Kidney capillary endothelial cell (primary cell): ENCODE measurements around the gene GATA3.

ENCODE experiments used
- DNase-seq: peaks from one replicate; pipeline ENCODE4 v3.0.0-alpha.2; 2018; ENCODE audit warnings: low spot score

GATA3 gene

GRCh38 chr10:8051109-8051821 is 3.2 kb upstream of the GATA3 start:
- no peak for DNase-seq

- DNase-seq = no peak
Measured at GRCh38 chr10:8051851-8052257, 2.6 kb upstream of the GATA3 start.

GRCh38 chr10:8052341-8052955 is 2.0 kb upstream of the GATA3 start:
- no peak for DNase-seq

- DNase-seq = no peak
Measured at GRCh38 chr10:8052956-8053445, 1.5 kb upstream of the GATA3 start.

DNA sequence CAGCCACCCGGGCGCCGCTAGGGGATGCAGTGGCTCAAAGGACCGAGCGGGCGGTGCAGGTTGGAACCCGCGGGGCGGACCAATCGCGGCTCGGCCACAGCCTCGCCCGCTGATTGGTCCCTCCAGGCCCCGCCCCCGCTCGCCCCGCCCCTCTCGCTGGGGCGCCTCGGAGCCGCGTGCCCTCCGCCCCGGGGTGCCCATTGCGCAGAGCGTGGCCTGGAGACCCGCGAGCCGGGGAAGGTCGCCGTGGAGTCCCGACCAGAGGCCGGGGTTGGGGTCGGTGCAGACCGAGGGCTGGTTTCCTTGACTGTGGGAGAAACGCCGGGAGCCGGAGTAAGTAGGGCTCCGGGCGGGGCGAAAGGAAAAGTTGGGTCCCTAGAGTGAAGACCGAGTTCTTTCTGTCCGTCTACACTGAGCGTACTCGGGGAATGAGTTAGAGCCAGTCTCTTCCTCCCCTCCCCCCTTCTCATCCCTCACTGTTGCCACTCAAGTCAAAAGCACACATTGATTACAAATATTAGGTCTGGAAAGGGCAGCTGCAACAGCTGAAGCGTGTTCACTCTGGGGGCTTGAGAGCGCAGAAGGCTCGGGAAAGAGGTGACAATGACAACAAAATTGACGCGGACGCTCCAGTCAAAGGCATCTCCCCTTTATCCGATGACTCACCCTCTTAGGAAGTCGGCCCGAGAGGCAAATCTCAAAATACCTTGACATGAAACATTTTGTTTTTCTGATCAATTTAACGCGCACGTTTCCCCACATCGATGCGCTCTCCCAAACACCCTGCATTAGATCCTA is 843 bp upstream of the GATA3 start:
- DNase-seq = peak; percentile 87

- no peak for DNase-seq
Measured at GRCh38 chr10:8054244-8054493, 319 bp upstream of the GATA3 start.

DNA sequence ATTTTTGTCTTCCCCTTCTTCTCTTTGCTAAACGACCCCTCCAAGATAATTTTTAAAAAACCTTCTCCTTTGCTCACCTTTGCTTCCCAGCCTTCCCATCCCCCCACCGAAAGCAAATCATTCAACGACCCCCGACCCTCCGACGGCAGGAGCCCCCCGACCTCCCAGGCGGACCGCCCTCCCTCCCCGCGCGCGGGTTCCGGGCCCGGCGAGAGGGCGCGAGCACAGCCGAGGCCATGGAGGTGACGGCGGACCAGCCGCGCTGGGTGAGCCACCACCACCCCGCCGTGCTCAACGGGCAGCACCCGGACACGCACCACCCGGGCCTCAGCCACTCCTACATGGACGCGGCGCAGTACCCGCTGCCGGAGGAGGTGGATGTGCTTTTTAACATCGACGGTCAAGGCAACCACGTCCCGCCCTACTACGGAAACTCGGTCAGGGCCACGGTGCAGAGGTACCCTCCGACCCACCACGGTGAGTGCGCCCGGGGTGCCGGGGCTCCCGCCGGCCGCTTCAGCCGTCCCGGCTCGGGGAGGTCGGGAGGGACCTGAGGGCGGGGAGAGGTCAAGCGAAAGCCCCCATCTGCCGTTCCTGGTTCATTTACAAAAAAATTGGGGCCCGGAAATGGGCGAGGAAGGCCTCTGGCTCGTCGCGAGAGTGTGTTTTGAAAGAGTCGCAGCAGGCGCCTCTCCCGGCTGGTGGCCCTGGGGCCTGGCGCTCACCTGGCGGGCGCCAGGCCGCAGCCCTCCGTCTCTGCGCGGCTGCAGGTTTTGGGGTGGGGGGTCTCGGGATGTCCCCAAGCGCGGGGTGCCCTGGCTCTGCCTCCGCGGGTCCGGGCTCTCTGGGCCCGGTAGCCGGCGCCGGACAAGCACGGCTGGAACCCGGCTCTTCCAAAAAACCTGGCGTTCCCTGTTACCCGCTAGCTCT is 1.2 kb downstream of the GATA3 start:
- no peak for DNase-seq

DNA sequence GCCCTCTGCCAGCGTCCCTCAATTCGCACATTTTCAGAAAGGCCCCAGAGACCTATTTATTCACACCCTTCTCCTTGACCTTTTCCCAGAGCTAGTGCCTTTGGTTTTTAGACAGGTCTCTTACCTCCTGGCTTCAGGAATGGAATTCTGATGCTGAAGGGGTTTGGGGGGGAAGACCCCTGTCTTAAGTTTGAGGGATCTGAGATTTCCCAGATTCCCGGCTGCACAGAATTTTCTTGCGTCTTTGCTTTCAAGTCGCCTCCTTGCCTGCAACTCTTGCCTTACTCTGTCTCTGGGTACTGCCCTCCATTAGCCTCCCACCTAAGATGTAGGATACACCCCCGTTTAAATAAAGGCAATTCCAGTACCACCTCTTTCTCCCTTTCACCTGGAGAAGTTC is 1.9 kb downstream of the GATA3 start:
- no peak for DNase-seq

DNA sequence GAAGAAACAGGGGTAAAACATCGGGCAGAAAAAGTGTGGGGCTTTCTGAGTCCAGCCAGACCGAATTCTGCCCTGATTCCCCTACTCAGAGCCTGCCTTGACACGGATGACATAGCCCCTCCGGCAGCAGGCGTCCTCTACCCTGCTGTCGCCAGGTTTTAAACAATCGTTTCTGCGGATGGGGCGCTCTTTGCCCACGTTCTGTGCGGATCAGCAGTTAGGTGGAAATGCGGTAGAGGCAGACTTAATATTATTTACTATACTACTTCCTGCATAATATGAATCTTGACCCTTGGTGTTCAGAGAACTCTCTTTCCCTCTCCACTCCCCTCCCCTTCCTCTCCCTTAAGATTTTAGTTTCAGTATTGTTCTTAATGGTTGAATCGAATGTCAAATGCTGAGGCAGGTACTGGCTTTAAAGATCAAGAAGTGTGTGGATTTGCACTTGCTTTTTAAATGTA is 2.4 kb downstream of the GATA3 start:
- no peak for DNase-seq

GRCh38 chr10:8057636-8058273 is 3.3 kb downstream of the GATA3 start:
- no peak for DNase-seq

GRCh38 chr10:8058274-8059111 is 4.0 kb downstream of the GATA3 start:
- no peak for DNase-seq

DNA sequence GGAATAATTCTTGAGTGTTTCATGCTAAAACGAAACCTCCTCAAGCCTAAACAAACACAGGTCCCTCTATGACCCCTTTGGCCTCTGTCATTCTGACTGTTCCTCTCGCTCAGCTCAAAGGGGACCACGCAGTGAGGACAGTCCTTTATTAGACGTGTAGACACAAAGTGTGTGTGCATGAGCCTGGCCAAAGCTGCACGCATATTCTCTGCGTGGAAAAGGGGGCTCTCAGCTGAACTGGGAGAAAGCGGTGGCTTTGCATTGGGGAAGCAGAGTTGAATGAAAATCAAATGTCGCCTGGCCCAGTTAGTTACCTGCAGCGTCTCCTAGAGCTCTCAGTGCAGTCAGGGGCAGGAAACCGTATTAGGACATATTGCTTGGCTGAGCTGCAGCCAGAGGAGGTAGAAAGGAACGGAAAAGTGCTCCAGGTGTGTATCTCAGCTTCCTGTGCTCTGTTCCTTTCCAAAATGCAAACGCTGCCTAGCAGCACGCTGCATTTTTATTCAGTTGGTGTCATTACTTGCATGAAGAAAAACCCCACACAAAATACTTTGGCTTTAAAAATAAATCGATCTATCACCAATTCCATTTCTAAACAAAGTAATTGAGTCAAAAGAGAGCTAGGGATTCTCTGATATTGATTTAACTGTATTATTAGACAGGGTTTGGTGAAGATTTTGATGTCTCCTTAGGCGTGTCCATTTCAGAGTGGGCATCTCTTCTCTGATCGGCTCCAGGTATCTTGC is 4.9 kb downstream of the GATA3 start:
- no peak for DNase-seq

GRCh38 chr10:8060010-8060703 is 5.7 kb downstream of the GATA3 start:
- no peak for DNase-seq

DNA sequence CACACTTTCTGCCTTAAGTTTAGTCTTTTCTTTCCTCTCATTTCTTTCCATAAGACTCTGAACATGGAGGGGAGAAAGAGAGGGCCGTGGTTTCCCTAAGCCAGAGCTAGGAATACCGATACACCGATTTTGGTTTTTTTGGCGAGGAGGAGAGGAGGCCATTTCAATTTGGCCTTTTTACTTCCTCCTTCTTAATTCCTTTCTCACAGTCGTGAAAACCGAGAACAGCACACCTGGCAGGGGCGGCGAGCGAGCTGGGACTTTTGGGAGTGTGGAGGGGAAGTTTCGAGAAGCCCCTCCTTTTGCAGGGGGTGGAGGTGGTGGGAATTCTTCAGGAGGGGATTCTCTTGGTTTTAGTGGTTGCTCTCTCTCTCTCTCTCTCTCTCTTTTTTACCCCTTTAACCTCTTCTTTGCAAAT is 6.2 kb downstream of the GATA3 start:
- DNase-seq = no peak

DNA sequence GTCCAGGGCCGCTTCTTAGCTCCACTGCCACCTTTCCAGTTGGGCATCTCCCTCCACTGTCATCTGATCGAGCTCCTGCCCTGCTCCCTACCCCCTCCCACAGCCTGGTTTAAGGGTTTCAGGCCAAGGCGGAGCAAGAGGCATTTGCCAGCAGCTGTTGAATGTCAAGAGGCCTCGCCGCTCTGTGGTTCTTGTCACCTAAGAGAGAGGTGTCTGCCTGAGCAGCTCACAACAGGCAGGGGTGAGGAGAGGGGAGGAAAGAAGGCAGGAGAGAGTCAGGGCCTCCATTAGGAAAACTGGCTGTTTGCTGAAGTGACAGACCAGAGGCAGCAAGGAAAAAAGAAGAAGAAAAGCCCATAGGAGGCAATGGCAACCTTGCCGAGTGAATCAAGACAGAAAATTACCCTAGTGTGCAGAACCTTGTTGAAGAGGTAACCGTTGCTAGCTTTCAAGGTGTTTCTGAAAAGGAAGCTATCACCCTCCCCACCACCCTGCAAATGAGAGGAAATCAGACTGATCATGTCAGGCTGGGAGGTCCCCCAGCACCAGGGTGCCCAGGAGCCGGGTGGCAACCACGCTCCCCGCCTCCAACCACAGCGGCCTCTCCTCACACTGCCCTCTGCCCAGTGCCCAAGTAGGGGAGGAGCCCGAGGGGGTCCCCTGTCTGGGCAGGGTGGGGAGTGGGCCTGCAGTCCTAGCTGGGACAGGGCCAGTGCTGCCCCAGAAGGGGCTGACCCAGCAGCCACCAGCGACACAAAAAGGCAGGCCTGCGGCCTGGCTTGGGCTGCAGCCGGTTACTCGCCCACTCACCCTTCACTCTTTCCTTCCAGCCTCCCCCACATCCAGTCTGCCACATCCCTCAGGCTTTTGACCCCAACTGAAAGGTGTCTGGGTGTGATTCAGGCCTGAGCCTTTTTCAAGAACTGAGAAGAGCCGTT is 7.1 kb downstream of the GATA3 start:
- DNase-seq = no peak

DNA sequence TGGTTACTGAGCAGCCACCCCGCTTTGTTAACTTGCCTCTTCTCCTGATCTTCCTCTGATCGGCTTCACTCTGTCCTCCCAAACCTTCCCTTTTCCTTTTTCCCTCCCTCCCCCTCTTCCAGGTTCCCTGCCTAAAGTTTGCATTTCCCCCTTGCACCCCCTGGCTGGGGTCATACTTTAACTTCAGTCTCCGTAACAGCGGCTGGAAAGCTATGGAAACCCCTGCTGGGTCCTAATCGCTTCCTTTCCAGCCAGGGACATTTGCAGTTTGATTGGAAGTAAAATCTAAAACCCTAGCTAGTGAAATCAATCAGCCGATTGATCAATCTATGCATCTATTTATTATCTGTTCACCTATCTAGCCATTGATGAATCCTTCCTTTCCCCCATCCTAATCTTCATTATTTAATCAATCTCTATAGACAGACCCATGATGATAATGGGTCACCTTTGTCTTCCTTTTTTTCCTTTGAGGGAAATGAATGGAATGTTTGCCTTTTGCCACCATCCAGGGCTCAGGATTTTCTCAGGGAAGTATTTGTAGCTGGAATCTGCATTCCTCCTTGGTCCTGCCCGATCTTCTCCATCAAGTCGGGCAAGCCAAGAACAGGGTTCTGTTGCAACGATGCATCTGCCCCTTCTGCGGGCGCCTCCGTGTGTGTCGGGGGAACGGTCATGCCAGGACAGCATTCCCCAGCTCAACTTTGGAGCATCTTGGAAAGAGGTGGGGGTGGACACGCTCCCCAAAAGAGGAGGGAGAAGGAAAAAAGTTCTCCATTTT is 8.8 kb downstream of the GATA3 start:
- no peak for DNase-seq

DNA sequence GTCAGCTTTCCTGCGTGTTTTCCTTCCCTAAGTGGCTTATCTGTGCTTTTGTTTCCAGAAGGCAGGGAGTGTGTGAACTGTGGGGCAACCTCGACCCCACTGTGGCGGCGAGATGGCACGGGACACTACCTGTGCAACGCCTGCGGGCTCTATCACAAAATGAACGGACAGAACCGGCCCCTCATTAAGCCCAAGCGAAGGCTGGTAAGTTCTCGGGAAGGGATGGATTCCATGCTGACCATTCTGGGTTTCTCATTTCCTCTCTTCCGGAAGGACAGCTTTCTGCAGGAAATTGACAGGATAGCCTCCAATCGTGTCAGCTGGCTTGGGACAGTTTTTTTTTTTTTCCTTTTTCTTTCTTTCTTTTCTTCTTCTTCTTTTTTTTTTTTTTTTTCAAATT is 9.4 kb downstream of the GATA3 start:
- DNase-seq = no peak
